Tibial nerve (tissue), 4 donors: ENCODE measurements around the gene NRSN2. TPM values are rescaled to one million over a fixed set of nuclear protein-coding genes. Genes with fewer than 3 reads are reported as not detected.
A peak's percentile ranks its signal among the peaks of the same experiment; 100 is the strongest.

Source experiments
- DNase-seq, 2 donors: peaks; one replicate each; pipeline ENCODE4 v3.0.0-alpha.2; 2019; ENCODE audit warnings: low spot score in 2 of 2
- H3K27ac ChIP-seq, 4 donors: fragments of 200-600 bp; sonication (generic) in 3 of 4; one replicate each; pipeline ENCODE4 v1.5.1; 2017 to 2019; ENCODE audit warnings: mild to moderate bottlenecking in 1 of 4
- H3K27me3 ChIP-seq, 2 donors: fragments of 200-600 bp; sonication (generic) in 1 of 2; one replicate each; pipeline versions ENCODE4 v1.5.1 to v1.6.0; 2017 to 2019
- H3K36me3 ChIP-seq, 3 donors: fragments of 200-600 bp; sonication (generic); one replicate each; pipeline ENCODE4 v1.5.1; 2018 to 2019
- H3K4me1 ChIP-seq, 4 donors: fragments of 200-600 bp; sonication (generic) in 3 of 4; one replicate each; pipeline ENCODE4 v1.5.1; 2017 to 2019
- H3K4me3 ChIP-seq, 4 donors: fragments of 200-600 bp; sonication (generic) in 3 of 4; one replicate each; pipeline ENCODE4 v1.5.1; 2017 to 2019; ENCODE audit warnings: mild to moderate bottlenecking in 1 of 4, moderate library complexity in 1 of 4
- H3K9me3 ChIP-seq, 4 donors: fragments of 200-600 bp; sonication (generic) in 3 of 4; one replicate each; pipeline ENCODE4 v1.5.1; 2017 to 2019
- EP300 ChIP-seq, 2 donors: sonication (generic); formaldehyde crosslinking; IDR thresholded peaks; one replicate each; pipeline ENCODE4 v1.6.1; 2017; ENCODE audit warnings: antibody characterized with exemption in 2 of 2, mild to moderate bottlenecking in 1 of 2
- POLR2A ChIP-seq, 2 donors: fragments of 450-650 bp; IDR thresholded peaks; one replicate each; pipeline ENCODE4 v1.6.1; 2017; ENCODE audit warnings: antibody characterized with exemption in 2 of 2, mild to moderate bottlenecking in 2 of 2, moderate library complexity in 2 of 2
- WGBS, 2 donors: methylation state at CpG; one replicate each; pipeline ENCODE4 v1.1.5; 2018; 5-methylcytosine and 5-hydroxymethylcytosine counted together
- total RNA-seq, 4 donors: library from RNA; depleted of rRNA; stranded (reverse); fragments of >200 nt; gene quantifications; one replicate each; pipeline ENCODE4 v1.1.0, GENCODE V29; 2016
- TF ChIP-seq, protein P1 (sequence below), 5 experiments: fragments of 200-600 bp in 3 of 5; fragments of 450-650 bp in 2 of 5; sonication (generic) in 3 of 5; IDR thresholded peaks; one replicate each; pipeline ENCODE4 v1.5.1; 2016 to 2019; ENCODE audit warnings: antibody characterized with exemption in 5 of 5, mild to moderate bottlenecking in 3 of 5, moderate library complexity in 2 of 5

The NRSN2 gene
- total RNA-seq, 4 donors from 2014 or later, result 20.6 to 34.1 (median 26.2) TPM

GRCh38 chr20:362271-363254 is 15.7 kb downstream of the NRSN2 start:
- peak; percentile 64 to 75 for DNase-seq
- Histone ChIP-seq H3K9me3 (no peaks in the 10 kb centered on the region), H3K27me3 (no peaks in the 10 kb centered on the region), H3K4me3 (no peak overlapping the region), H3K27ac (no peak overlapping the region), H3K36me3 (no peaks in the 10 kb centered on the region), H3K4me1 (peaks cover 0 to 26% (median 0%) of the 10 kb centered on the region in 4 donors)
- TF ChIP-seq EP300 (IDR thresholded peaks at IDR 0.05) (peak in 1 of 2 donors; percentile 57), POLR2A (IDR thresholded peaks at IDR 0.05) (no peak)
- TF ChIP-seq, protein P1, sequence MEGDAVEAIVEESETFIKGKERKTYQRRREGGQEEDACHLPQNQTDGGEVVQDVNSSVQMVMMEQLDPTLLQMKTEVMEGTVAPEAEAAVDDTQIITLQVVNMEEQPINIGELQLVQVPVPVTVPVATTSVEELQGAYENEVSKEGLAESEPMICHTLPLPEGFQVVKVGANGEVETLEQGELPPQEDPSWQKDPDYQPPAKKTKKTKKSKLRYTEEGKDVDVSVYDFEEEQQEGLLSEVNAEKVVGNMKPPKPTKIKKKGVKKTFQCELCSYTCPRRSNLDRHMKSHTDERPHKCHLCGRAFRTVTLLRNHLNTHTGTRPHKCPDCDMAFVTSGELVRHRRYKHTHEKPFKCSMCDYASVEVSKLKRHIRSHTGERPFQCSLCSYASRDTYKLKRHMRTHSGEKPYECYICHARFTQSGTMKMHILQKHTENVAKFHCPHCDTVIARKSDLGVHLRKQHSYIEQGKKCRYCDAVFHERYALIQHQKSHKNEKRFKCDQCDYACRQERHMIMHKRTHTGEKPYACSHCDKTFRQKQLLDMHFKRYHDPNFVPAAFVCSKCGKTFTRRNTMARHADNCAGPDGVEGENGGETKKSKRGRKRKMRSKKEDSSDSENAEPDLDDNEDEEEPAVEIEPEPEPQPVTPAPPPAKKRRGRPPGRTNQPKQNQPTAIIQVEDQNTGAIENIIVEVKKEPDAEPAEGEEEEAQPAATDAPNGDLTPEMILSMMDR (IDR thresholded peaks at IDR 0.05), result peak in 3 of 5 experiments; percentile 25 to 28 (median 26)
- 72 to 75% methylated on average over 12 to 13 of the region's 13 CpGs for WGBS, 2 donors

- 77 to 81% methylated on average over 10 to 13 of the region's 13 CpGs for WGBS, 2 donors
- H3K36me3 ChIP-seq, result no peaks in the 10 kb centered on the region
- H3K9me3 ChIP-seq, result no peaks in the 10 kb centered on the region
- no peaks in the 10 kb centered on the region for H3K27me3 ChIP-seq
- TF ChIP-seq POLR2A (IDR thresholded peaks at IDR 0.05) (no peak), EP300 (IDR thresholded peaks at IDR 0.05) (no peak)
- TF ChIP-seq, protein P1 (IDR thresholded peaks at IDR 0.05), result no peak
- no peak overlapping the region for H3K4me3 ChIP-seq
- H3K27ac ChIP-seq, result no peak overlapping the region
- H3K4me1 ChIP-seq, result peaks cover 0 to 26% (median 0%) of the 10 kb centered on the region in 4 donors
- no peak for DNase-seq
Measured at GRCh38 chr20:363319-364078, 16.6 kb downstream of the NRSN2 start.

DNA sequence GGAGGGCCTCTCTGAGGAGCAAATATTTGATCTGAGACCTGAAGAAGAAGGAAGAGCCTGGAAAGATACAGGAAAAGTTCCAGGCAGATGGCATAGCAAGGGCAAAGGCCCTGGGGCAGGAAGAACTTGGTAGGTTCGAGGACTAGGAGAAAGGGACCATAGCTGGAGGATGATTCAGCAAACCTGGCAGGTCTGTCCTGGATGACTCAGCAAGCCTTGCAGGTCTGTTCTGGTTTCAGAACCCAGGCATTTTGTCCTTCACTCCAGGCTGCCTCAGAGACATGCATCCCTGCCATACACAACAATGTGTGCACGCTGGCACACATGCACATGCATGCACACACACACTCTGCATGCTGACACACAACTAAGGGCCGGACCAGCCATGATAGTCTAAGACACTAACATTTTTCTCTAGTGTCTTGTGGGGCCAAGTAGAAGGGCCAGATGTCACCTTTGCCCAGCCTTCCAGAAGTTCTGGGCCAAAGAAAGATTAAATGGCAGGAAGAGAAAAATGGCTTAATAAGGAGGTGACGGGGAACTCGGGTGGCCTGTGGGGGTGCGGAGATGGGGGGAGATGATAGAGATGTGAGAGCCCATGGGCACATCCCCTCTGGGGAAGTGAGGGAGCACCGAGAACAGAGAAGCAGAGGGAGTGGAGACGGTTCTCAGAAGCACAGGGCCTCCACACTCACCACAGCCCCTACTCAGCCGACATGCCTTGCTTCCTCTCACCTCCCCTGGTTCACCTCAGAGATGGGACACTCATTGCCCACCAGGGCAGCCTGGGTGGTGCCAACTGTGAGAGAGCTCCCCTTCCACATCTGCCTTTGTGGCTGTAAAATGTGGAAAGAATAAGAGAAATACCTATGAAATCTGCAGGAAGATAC is 18.2 kb downstream of the NRSN2 start:
- Histone ChIP-seq H3K9me3 (no peaks in the 10 kb centered on the region), H3K27me3 (no peaks in the 10 kb centered on the region), H3K4me1 (peaks cover 0 to 13% (median 0%) of the 10 kb centered on the region in 4 donors), H3K36me3 (no peaks in the 10 kb centered on the region), H3K27ac (no peak overlapping the region), H3K4me3 (no peak overlapping the region)
- no peak for DNase-seq
- no peak for TF ChIP-seq POLR2A (IDR thresholded peaks at IDR 0.05)
- TF ChIP-seq EP300 (IDR thresholded peaks at IDR 0.05), result no peak
- TF ChIP-seq, protein P1 (IDR thresholded peaks at IDR 0.05), result no peak
- 81% methylated on average over 9 of the region's 9 CpGs for WGBS, 2 donors

DNA sequence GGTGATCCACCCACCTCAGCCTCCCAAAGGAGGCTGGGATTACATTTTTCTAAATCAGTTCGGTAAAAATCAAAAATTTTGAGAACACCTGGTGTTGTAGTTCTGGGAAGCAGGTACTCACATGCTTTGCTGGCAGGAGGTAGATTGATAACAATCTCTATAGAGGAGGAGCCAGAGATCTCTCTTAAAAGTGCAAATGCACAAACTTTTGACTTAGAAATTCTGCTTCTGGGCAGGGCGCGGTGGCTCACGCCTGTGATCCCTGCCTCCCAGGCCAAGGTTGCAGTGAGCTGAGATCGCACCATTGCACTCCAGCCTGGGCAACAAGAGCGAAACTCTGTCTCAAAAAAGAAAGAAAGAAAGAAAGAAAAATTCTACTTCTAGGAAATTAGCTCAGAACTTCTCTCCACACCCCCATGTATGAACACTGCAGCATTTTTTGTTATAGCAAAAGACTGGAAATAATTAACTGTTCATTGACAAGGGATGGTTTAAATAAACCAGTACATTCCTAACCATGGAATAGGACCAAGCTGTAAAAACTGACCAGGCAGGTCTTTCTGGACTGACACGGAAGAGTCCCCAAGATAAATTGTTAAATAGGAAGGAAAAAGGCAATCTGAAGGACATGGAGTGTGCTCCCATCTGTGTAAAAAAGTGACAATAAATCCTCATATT is 19.3 kb downstream of the NRSN2 start:
- no peaks in the 10 kb centered on the region for H3K36me3 ChIP-seq
- 57 to 64% methylated on average over 7 of the region's 7 CpGs for WGBS, 2 donors
- H3K9me3 ChIP-seq, result no peaks in the 10 kb centered on the region
- no peak overlapping the region for H3K4me3 ChIP-seq
- DNase-seq, result no peak
- TF ChIP-seq POLR2A (IDR thresholded peaks at IDR 0.05), result no peak
- H3K27me3 ChIP-seq, result no peaks in the 10 kb centered on the region
- H3K27ac ChIP-seq, result no peak overlapping the region
- peaks cover 0 to 9% (median 0%) of the 10 kb centered on the region in 4 donors for H3K4me1 ChIP-seq
